Activated T-helper 1 cell treated with anti-CD3 and anti-CD28 coated beads, Interleukin-12 subunit alpha, Interleukin-12 subunit beta, Interleukin-2, Interleukin-4 antibody, amounts not matched to agents 30 ng/mL and 10 ng/mL and 1 ng/mL, durations not matched to agents 14 hours and 24 hours and 36 hours (primary cell): ENCODE data around the gene TBCD. TPM values are rescaled to one million over a fixed set of nuclear protein-coding genes. Genes with fewer than 3 reads are reported as not detected.

Experiments
- DNase-seq: peaks from one replicate; pipeline ENCODE4 v3.0.0; 2021; ENCODE audit warnings: low spot score
- H3K27ac Mint-ChIP-seq: one replicate; pipeline ENCODE4 v1.8.0; 2021; ENCODE audit warnings: mild to moderate bottlenecking, mixed read lengths
- H3K27me3 Mint-ChIP-seq: one replicate; pipeline ENCODE4 v1.8.0; 2022; ENCODE audit warnings: mild to moderate bottlenecking, moderate library complexity, mixed read lengths; ENCODE audit not compliant: insufficient read depth
- H3K36me3 Mint-ChIP-seq: one replicate; pipeline ENCODE4 v1.8.0; 2021; ENCODE audit warnings: low read depth, mixed read lengths
- H3K4me1 Mint-ChIP-seq: one replicate; pipeline ENCODE4 v1.8.0; 2021; ENCODE audit warnings: low read depth, mixed read lengths
- H3K4me3 Mint-ChIP-seq: one replicate; pipeline ENCODE4 v1.8.0; 2021; ENCODE audit warnings: mild to moderate bottlenecking, moderate library complexity, mixed read lengths
- H3K9me3 Mint-ChIP-seq: one replicate; pipeline ENCODE4 v1.8.0; 2021; ENCODE audit warnings: mixed read lengths
- intact Hi-C: fragments of 100-400 bp; cut with micrococcal nuclease; formaldehyde crosslinking; loops from one replicate; pipeline ENCODE4 v1.15.1; 2024
- total RNA-seq: library from RNA; stranded (reverse); gene quantifications from 2 replicates; pipeline ENCODE4 v1.2.3, GENCODE V29; 2022

The TBCD gene
- total RNA-seq, 1 donor from 2014 or later = 111 TPM

- intact Hi-C loops = loop anchor here (1.0 kb wide), 1 partner anchor 21 kb away; no protein-coding TSS in a partner anchor
- no peaks in the 10 kb centered on the region for H3K9me3 Mint-ChIP-seq
- peak overlapping the region; percentile 79 for H3K4me3 Mint-ChIP-seq
- no peaks in the 10 kb centered on the region for H3K27me3 Mint-ChIP-seq
- H3K4me1 Mint-ChIP-seq = peaks cover 64% of the 10 kb centered on the region
- peak overlapping the region; percentile 94 for H3K27ac Mint-ChIP-seq
- H3K36me3 Mint-ChIP-seq = peaks cover 13% of the 10 kb centered on the region
- peak; percentile 27 for DNase-seq
Observed at GRCh38 chr17:82884970-82885353, 133.1 kb downstream of the TBCD start.

GRCh38 chr17:82887255-82888164 is 135.6 kb downstream of the TBCD start:
- Mint-ChIP-seq H3K27ac (peak overlapping the region; percentile 66), H3K27me3 (peaks cover 3% of the 10 kb centered on the region), H3K4me1 (peaks cover 55% of the 10 kb centered on the region), H3K4me3 (peak overlapping the region; percentile 61), H3K36me3 (peaks cover 16% of the 10 kb centered on the region), H3K9me3 (no peaks in the 10 kb centered on the region)
- no peak for DNase-seq
- intact Hi-C loops = no loop called here

- H3K4me1 Mint-ChIP-seq = peaks cover 55% of the 10 kb centered on the region
- no peak overlapping the region for H3K4me3 Mint-ChIP-seq
- DNase-seq = no peak
Observed at GRCh38 chr17:82888583-82889495, 137.0 kb downstream of the TBCD start.

GRCh38 chr17:82889496-82890338 is 137.9 kb downstream of the TBCD start:
- Mint-ChIP-seq H3K4me3 (no peak overlapping the region), H3K4me1 (peaks cover 54% of the 10 kb centered on the region), H3K27me3 (peaks cover 3% of the 10 kb centered on the region), H3K9me3 (no peaks in the 10 kb centered on the region), H3K27ac (no peak overlapping the region), H3K36me3 (peaks cover 22% of the 10 kb centered on the region)
- no peak for DNase-seq
- intact Hi-C loops = no loop called here

More at GRCh38 chr17:82888583-82889495, 137.0 kb downstream of the TBCD start:
- peaks cover 19% of the 10 kb centered on the region for H3K36me3 Mint-ChIP-seq
- intact Hi-C loops = no loop called here
- no peak overlapping the region for H3K27ac Mint-ChIP-seq
- no peaks in the 10 kb centered on the region for H3K9me3 Mint-ChIP-seq
- peaks cover 3% of the 10 kb centered on the region for H3K27me3 Mint-ChIP-seq

GRCh38 chr17:82890339-82890730 is 138.5 kb downstream of the TBCD start:
- Mint-ChIP-seq H3K36me3 (peaks cover 22% of the 10 kb centered on the region), H3K27ac (peak overlapping the region; percentile 64), H3K27me3 (peaks cover 3% of the 10 kb centered on the region), H3K9me3 (no peaks in the 10 kb centered on the region), H3K4me1 (peaks cover 48% of the 10 kb centered on the region), H3K4me3 (no peak overlapping the region)
- DNase-seq = no peak
- intact Hi-C loops = no loop called here

GRCh38 chr17:82890926-82891678 is 139.2 kb downstream of the TBCD start:
- Mint-ChIP-seq H3K9me3 (no peaks in the 10 kb centered on the region), H3K36me3 (peaks cover 22% of the 10 kb centered on the region), H3K4me3 (no peak overlapping the region), H3K4me1 (peaks cover 43% of the 10 kb centered on the region), H3K27me3 (peaks cover 3% of the 10 kb centered on the region), H3K27ac (no peak overlapping the region)
- DNase-seq = no peak
- intact Hi-C loops = no loop called here

GRCh38 chr17:82891911-82892310 is 140.0 kb downstream of the TBCD start:
- DNase-seq = no peak
- intact Hi-C loops = no loop called here
- peaks cover 22% of the 10 kb centered on the region for H3K36me3 Mint-ChIP-seq
- no peaks in the 10 kb centered on the region for H3K9me3 Mint-ChIP-seq
- H3K27me3 Mint-ChIP-seq = peaks cover 3% of the 10 kb centered on the region
- peaks cover 38% of the 10 kb centered on the region for H3K4me1 Mint-ChIP-seq
- H3K4me3 Mint-ChIP-seq = no peak overlapping the region
- H3K27ac Mint-ChIP-seq = peak overlapping the region; percentile 83

- intact Hi-C loops = no loop called here
- H3K27ac Mint-ChIP-seq = peak overlapping the region; percentile 83
- DNase-seq = peak; percentile 63
Observed at GRCh38 chr17:82892899-82893565, 141.2 kb downstream of the TBCD start.

GRCh38 chr17:82893779-82894178 is 141.9 kb downstream of the TBCD start:
- intact Hi-C loops = no loop called here
- no peak for DNase-seq

More at GRCh38 chr17:82892899-82893565, 141.2 kb downstream of the TBCD start:
- Mint-ChIP-seq H3K9me3 (no peaks in the 10 kb centered on the region), H3K27me3 (peaks cover 3% of the 10 kb centered on the region), H3K4me3 (peak overlapping the region; percentile 74), H3K4me1 (peaks cover 30% of the 10 kb centered on the region), H3K36me3 (peaks cover 21% of the 10 kb centered on the region)

GRCh38 chr17:82894389-82894788 is 142.5 kb downstream of the TBCD start:
- Mint-ChIP-seq H3K36me3 (peaks cover 24% of the 10 kb centered on the region), H3K27ac (peak overlapping the region; percentile 78), H3K27me3 (peaks cover 3% of the 10 kb centered on the region), H3K9me3 (no peaks in the 10 kb centered on the region), H3K4me1 (peaks cover 30% of the 10 kb centered on the region), H3K4me3 (peak overlapping the region; percentile 74)
- intact Hi-C loops = no loop called here
- no peak for DNase-seq

More at GRCh38 chr17:82893779-82894178, 141.9 kb downstream of the TBCD start:
- Mint-ChIP-seq H3K27me3 (peaks cover 3% of the 10 kb centered on the region), H3K4me1 (peaks cover 30% of the 10 kb centered on the region), H3K4me3 (peak overlapping the region; percentile 74), H3K27ac (peak overlapping the region; percentile 78), H3K36me3 (peaks cover 24% of the 10 kb centered on the region), H3K9me3 (no peaks in the 10 kb centered on the region)

GRCh38 chr17:82895087-82895486 is 143.2 kb downstream of the TBCD start:
- no peak for DNase-seq
- no peak overlapping the region for H3K4me3 Mint-ChIP-seq
- peaks cover 32% of the 10 kb centered on the region for H3K4me1 Mint-ChIP-seq
- H3K27ac Mint-ChIP-seq = no peak overlapping the region
- H3K27me3 Mint-ChIP-seq = peaks cover 3% of the 10 kb centered on the region
- peaks cover 25% of the 10 kb centered on the region for H3K36me3 Mint-ChIP-seq
- no peaks in the 10 kb centered on the region for H3K9me3 Mint-ChIP-seq
- intact Hi-C loops = no loop called here
